ENCODE results near the gene ANO3. TPM values are rescaled to one million over a fixed set of nuclear protein-coding genes. Genes with fewer than 3 reads are reported as not detected.

ANO3 gene
- total and polyA plus RNA-seq, 2 experiments from 2014 or later = not detected

DNA sequence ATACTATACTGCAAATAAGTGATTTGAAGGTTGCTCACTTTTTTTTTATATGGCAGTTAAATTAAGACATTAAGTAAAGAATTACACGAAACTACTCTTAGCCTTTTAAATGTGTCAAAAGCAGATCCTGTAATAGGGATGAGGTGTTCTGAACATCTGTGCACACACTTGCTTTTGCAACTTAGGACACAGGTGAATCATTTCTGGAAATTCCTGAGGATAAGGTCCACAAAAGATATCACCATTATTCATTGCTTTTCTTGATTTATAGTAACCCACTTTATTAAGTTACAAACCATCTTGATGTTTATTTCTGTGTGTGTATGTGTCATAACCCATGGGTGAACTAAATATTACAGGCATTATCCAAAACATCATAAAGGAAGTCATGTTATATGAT, 334.0 kb downstream of the ANO3 start (continued):
- TF ChIP-seq, protein P1, sequence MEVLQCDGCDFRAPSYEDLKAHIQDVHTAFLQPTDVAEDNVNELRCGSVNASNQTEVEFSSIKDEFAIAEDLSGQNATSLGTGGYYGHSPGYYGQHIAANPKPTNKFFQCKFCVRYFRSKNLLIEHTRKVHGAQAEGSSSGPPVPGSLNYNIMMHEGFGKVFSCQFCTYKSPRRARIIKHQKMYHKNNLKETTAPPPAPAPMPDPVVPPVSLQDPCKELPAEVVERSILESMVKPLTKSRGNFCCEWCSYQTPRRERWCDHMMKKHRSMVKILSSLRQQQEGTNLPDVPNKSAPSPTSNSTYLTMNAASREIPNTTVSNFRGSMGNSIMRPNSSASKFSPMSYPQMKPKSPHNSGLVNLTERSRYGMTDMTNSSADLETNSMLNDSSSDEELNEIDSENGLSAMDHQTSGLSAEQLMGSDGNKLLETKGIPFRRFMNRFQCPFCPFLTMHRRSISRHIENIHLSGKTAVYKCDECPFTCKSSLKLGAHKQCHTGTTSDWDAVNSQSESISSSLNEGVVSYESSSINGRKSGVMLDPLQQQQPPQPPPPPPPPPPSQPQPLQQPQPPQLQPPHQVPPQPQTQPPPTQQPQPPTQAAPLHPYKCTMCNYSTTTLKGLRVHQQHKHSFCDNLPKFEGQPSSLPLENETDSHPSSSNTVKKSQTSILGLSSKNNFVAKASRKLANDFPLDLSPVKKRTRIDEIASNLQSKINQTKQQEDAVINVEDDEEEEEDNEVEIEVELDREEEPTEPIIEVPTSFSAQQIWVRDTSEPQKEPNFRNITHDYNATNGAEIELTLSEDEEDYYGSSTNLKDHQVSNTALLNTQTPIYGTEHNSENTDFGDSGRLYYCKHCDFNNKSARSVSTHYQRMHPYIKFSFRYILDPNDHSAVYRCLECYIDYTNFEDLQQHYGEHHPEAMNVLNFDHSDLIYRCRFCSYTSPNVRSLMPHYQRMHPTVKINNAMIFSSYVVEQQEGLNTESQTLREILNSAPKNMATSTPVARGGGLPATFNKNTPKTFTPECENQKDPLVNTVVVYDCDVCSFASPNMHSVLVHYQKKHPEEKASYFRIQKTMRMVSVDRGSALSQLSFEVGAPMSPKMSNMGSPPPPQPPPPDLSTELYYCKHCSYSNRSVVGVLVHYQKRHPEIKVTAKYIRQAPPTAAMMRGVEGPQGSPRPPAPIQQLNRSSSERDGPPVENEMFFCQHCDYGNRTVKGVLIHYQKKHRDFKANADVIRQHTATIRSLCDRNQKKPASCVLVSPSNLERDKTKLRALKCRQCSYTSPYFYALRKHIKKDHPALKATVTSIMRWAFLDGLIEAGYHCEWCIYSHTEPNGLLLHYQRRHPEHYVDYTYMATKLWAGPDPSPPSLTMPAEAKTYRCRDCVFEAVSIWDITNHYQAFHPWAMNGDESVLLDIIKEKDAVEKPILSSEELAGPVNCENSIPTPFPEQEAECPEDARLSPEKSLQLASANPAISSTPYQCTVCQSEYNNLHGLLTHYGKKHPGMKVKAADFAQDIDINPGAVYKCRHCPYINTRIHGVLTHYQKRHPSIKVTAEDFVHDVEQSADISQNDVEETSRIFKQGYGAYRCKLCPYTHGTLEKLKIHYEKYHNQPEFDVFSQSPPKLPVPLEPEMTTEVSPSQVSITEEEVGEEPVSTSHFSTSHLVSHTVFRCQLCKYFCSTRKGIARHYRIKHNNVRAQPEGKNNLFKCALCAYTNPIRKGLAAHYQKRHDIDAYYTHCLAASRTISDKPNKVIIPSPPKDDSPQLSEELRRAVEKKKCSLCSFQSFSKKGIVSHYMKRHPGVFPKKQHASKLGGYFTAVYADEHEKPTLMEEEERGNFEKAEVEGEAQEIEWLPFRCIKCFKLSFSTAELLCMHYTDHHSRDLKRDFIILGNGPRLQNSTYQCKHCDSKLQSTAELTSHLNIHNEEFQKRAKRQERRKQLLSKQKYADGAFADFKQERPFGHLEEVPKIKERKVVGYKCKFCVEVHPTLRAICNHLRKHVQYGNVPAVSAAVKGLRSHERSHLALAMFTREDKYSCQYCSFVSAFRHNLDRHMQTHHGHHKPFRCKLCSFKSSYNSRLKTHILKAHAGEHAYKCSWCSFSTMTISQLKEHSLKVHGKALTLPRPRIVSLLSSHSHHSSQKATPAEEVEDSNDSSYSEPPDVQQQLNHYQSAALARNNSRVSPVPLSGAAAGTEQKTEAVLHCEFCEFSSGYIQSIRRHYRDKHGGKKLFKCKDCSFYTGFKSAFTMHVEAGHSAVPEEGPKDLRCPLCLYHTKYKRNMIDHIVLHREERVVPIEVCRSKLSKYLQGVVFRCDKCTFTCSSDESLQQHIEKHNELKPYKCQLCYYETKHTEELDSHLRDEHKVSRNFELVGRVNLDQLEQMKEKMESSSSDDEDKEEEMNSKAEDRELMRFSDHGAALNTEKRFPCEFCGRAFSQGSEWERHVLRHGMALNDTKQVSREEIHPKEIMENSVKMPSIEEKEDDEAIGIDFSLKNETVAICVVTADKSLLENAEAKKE (CRISPR knock-in tag; IDR thresholded peaks at IDR 0.05) = no peak
- TF ChIP-seq POLR2AphosphoS5 (IDR thresholded peaks at IDR 0.05; ENCODE audit: low read depth) (no peak), ZNF114 (CRISPR knock-in tag; IDR thresholded peaks at IDR 0.05) (no peak)

DNA sequence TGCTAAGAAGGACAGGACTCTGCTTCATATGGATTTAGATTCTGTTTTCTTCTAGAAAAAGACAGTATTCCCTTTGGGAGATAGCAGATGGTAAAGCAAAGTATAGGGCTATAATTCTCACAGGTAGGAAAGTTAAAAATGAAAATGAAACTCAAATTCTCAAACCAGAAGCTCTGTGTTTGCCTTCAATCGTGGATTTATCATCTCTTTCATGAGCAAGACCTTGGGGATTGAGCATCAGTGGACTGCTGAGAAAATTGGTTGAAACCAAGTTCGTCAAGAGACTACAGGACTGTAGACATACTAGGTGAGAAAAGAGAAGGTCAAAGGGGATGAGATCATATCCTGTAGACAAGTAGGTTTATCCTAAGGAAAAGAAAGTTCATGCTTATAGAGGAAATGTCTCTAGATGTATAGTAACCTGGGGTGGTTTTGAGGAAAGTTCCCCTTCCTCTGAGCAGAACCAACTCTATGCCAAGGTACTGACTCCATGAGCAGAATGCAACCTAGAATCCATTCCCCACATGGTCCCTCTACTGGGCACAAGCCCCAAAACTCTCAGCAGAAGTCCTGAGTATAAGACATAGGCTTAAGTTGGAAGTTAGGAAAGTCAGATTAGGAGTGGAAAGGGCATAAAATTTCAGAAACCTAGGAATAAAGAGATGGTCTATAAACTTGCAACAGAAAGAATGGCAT, 343.5 kb downstream of the ANO3 start:
- no peaks in the 10 kb centered on the region for H3K27me3 ChIP-seq (ENCODE audit: insufficient read depth)
- no peak overlapping the region for H3K4me3 Mint-ChIP-seq
- TF ChIP-seq, protein P2, sequence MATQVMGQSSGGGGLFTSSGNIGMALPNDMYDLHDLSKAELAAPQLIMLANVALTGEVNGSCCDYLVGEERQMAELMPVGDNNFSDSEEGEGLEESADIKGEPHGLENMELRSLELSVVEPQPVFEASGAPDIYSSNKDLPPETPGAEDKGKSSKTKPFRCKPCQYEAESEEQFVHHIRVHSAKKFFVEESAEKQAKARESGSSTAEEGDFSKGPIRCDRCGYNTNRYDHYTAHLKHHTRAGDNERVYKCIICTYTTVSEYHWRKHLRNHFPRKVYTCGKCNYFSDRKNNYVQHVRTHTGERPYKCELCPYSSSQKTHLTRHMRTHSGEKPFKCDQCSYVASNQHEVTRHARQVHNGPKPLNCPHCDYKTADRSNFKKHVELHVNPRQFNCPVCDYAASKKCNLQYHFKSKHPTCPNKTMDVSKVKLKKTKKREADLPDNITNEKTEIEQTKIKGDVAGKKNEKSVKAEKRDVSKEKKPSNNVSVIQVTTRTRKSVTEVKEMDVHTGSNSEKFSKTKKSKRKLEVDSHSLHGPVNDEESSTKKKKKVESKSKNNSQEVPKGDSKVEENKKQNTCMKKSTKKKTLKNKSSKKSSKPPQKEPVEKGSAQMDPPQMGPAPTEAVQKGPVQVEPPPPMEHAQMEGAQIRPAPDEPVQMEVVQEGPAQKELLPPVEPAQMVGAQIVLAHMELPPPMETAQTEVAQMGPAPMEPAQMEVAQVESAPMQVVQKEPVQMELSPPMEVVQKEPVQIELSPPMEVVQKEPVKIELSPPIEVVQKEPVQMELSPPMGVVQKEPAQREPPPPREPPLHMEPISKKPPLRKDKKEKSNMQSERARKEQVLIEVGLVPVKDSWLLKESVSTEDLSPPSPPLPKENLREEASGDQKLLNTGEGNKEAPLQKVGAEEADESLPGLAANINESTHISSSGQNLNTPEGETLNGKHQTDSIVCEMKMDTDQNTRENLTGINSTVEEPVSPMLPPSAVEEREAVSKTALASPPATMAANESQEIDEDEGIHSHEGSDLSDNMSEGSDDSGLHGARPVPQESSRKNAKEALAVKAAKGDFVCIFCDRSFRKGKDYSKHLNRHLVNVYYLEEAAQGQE (IDR thresholded peaks at IDR 0.05; ENCODE audit: unreplicated experiment) = no peak
- TF ChIP-seq, protein P1 (CRISPR knock-in tag; IDR thresholded peaks at IDR 0.05) = no peak
- no peak for TF ChIP-seq JUNB (IDR thresholded peaks at IDR 0.05; ENCODE audit: unreplicated experiment)

More for the DNA sequence above, 343.5 kb downstream of the ANO3 start:
- H3K4me1 Mint-ChIP-seq = no peaks in the 10 kb centered on the region
- Histone ChIP-seq H3K4me1 (ENCODE audit: insufficient read depth) (no peaks in the 10 kb centered on the region), H3K27ac (ENCODE audit: low read depth) (no peak overlapping the region), H3K9me2 (ENCODE audit: insufficient read depth) (no peaks in the 10 kb centered on the region), H3K4me2 (no peak overlapping the region), H3K4me3 (no peak overlapping the region), H4K20me1 (replicated peaks; ENCODE audit: insufficient read depth) (no peaks in the 10 kb centered on the region), H2AFZ (no peak overlapping the region), H3K79me2 (replicated peaks; ENCODE audit: insufficient read depth) (no peaks in the 10 kb centered on the region), H3F3A (replicated peaks; ENCODE audit: low read depth) (no peaks in the 10 kb centered on the region), H3K36me3 (ENCODE audit: insufficient read depth) (no peaks in the 10 kb centered on the region)
- no peak overlapping the region for H3K27ac Mint-ChIP-seq
- no peaks in the 10 kb centered on the region for H3K9me3 Mint-ChIP-seq
- DNase-seq (ENCODE audit: low spot score) = no peak
- ATAC-seq = no peak
- H3K27me3 Mint-ChIP-seq (ENCODE audit: insufficient read depth, low read depth, poor library complexity) = no peaks in the 10 kb centered on the region
- H3K36me3 Mint-ChIP-seq (ENCODE audit: low read depth) = no peaks in the 10 kb centered on the region

Measured in GM23338 (cell line).